Gastrocnemius medialis (tissue), 4 donors: ENCODE measurements around the gene FAM9B.

ENCODE experiments used
- POLR2A ChIP-seq, 2 donors: fragments of 450-650 bp; IDR thresholded peaks; one replicate each; pipeline ENCODE4 v1.6.1; 2017; ENCODE audit warnings: antibody characterized with exemption in 2 of 2, mild to moderate bottlenecking in 2 of 2, moderate library complexity in 2 of 2
- TF ChIP-seq, protein P1 (sequence below), 5 experiments: fragments of 450-650 bp in 3 of 5; fragments of 200-600 bp in 2 of 5; sonication (generic) in 2 of 5; IDR thresholded peaks in 4 of 5; conservative IDR thresholded peaks in 1 of 5; 1 replicate in 4 of 5; 2 replicates in 1 of 5; pipeline ENCODE4 v1.5.1; 2016 to 2019; ENCODE audit warnings: antibody characterized with exemption in 5 of 5, mild to moderate bottlenecking in 3 of 5, moderate library complexity in 3 of 5

GRCh38 chrX:9081271-9081670 is 47.3 kb upstream of the FAM9B start:
- TF ChIP-seq, protein P1, sequence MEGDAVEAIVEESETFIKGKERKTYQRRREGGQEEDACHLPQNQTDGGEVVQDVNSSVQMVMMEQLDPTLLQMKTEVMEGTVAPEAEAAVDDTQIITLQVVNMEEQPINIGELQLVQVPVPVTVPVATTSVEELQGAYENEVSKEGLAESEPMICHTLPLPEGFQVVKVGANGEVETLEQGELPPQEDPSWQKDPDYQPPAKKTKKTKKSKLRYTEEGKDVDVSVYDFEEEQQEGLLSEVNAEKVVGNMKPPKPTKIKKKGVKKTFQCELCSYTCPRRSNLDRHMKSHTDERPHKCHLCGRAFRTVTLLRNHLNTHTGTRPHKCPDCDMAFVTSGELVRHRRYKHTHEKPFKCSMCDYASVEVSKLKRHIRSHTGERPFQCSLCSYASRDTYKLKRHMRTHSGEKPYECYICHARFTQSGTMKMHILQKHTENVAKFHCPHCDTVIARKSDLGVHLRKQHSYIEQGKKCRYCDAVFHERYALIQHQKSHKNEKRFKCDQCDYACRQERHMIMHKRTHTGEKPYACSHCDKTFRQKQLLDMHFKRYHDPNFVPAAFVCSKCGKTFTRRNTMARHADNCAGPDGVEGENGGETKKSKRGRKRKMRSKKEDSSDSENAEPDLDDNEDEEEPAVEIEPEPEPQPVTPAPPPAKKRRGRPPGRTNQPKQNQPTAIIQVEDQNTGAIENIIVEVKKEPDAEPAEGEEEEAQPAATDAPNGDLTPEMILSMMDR (IDR thresholded peaks at IDR 0.05 in 4 of 5, conservative IDR thresholded peaks at IDR 0.05 in 1 of 5) = no peak
- TF ChIP-seq POLR2A (IDR thresholded peaks at IDR 0.05) = no peak
